Stimulated activated CD4-positive, alpha-beta T cell treated with anti-CD3 and anti-CD28 coated beads, Interleukin-2, amount 100 ng/mL, for 4 hours (primary cell): Measurements from ENCODE around the gene DISP2.

ENCODE experiments used
- DNase-seq: peaks from one replicate; pipeline ENCODE4 v3.0.0-alpha.2; 2020; ENCODE audit warnings: low read depth

The DISP2 gene

DNA sequence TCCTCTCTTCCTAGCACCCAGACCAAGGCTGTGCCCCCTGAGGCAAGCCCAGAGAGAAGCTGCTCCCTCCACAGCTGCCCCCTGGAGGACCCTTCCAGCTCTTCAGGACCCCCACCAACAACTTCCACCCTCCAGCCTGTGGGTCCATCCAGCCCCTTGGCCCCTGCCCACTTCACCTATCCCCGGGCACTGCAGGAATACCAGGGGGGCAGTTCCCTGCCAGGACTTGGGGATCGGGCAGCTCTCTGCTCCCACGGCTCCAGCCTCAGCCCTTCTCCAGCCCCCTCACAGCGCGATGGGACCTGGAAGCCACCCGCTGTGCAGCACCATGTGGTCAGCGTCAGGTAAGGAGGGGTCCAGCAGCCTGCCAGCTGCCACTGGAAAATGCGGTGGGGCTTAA lies 5.6 kb downstream of the DISP2 start:
- DNase-seq: no peak

DNA sequence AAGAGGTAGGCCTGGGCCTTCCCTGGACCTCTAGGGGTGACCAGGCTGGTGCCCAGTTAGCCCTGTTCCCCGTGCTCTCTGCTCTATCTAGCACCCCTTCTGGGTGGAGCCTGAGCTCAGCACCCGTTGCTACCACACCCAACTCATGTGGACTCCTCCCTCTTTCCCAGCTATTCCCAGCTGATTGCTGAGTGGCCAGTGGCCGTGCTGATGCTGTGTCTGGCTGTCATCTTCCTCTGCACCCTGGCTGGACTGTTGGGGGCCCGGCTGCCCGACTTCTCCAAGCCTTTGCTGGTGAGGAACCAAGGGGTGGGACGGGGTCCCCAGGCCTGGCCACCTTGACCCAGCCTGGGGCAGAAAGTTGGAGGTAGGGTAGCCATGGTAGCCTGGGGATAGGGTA lies 6.2 kb downstream of the DISP2 start:
- no peak for DNase-seq

DNA sequence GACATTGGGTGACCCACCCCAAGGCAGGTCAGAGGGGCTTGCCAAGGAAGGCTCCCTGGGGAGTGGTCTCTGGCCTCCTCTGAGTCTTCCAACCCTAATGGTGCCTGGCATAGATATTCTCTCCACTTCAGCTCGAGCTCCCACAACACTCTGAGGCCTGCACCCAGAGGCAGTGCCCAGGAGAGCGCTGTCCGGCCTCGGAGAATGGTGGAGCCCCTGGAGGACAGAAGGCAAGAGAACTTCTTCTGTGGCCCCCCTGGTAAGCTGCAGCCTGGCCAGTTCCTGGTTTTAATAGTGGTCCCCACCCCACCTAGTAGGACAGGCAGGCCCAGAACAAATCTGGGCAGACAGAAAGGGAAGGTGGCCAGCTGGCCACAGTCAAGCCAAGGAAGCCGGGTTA lies 7.0 kb downstream of the DISP2 start:
- no peak for DNase-seq

DNA sequence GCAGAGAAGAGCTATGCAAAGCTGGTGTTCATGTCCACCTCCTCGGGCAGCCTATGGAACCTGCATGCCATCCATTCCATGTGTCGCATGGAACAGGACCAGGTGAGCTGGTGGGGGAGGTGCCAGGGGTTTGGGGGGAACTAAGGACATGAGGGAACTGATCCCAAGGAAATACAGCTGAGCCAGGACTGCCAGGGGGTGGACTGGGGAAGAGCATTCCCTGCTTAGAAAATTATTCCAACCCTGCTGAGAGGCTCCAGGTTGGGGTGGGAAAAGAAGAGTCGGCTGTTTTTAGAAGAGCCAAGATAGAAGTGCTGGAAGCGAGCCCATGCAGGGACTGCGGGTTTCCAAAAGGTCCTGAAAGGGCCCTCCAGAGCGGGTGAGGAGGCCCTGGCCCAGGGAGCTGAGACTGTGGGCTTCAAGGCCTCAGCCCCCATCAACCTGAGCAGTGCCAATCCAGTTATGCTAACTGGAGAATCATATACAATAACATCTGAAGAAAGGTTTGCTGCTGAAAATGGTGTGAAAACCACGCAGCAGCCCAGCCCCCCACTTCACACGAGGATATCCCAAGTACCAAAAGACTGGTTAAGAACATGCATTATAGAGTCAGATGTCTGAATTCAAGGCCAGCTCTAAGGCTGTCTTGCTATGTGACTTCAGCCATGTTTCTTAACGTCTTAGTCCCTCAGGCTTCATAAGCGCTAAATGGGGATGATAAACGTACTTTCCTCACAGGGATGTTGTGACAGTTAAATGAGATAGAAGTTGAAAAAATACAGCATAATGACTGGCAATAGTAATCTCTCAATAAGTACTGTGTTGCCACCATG lies 7.8 kb downstream of the DISP2 start:
- no peak for DNase-seq

DNA sequence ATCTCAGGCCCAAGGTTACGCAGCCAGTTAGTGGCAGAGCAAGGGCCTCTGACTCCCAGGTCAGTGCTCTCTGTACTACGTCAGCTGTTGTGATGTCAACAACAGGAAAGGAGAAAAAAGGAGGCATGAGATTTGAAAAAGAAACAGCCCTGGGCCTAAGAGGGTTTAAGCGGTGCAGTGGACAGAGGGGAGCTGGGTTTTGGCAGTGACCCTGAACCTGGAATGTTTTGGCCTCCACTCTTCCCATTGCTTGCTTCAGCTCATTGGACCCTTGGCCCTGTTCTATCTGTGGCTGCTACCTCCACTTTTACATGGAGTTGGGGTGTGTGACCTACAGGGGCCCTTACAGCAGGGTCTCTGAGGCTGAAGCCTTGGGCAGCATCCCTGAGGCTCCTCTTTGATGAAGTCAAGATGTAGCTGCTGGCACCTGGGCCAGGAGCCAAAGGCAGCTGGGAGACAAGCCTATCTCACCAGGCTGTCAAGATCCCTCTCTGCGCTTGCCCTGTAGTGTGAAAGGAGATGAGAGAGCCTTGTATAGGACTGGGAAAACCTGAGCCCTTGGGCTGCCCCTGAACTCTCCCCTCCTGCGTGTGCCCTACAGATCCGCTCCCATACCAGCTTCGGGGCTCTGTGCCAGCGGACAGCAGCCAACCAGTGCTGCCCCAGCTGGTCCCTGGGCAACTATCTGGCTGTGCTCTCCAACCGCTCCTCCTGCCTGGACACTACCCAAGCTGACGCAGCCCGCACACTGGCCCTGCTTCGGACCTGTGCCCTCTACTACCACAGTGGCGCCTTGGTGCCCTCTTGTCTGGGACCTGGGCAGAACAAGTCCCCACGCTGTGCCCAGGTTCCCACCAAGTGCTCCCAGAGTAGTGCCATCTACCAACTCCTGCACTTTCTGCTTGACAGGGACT lies 8.7 kb downstream of the DISP2 start:
- no peak for DNase-seq

DNA sequence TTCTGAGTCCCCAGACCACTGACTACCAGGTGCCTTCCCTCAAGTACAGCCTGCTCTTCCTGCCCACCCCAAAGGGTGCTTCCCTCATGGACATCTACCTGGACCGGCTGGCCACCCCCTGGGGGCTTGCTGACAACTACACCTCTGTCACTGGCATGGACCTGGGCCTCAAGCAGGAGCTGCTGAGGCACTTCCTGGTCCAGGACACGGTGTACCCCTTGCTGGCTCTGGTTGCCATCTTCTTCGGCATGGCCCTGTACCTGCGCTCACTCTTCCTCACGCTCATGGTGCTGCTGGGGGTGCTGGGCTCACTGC lies 9.3 kb downstream of the DISP2 start:
- no peak for DNase-seq

DNA sequence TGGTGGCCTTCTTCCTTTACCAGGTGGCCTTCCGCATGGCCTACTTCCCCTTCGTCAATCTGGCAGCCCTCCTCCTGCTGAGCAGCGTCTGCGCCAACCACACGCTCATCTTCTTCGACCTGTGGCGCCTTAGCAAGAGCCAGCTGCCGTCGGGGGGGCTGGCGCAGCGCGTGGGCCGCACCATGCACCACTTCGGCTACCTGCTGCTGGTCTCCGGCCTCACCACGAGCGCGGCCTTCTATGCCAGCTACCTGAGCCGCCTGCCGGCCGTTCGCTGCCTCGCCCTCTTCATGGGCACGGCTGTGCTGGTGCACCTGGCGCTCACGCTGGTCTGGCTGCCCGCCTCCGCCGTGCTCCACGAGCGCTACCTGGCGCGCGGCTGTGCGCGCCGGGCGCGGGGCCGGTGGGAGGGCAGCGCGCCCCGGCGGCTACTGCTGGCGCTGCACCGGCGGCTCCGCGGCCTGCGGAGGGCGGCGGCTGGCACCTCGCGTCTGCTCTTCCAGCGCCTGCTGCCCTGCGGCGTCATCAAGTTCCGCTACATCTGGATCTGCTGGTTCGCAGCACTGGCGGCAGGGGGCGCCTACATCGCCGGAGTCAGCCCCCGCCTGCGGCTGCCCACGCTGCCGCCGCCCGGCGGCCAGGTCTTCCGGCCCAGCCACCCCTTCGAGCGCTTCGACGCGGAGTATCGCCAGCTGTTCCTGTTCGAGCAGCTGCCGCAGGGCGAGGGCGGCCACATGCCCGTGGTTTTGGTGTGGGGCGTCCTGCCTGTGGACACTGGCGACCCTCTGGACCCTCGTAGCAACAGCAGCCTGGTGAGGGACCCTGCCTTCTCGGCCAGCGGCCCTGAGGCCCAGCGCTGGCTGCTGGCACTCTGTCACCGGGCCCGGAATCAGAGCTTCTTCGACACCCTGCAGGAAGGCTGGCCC lies 9.9 kb downstream of the DISP2 start:
- peak; percentile 84 for DNase-seq

DNA sequence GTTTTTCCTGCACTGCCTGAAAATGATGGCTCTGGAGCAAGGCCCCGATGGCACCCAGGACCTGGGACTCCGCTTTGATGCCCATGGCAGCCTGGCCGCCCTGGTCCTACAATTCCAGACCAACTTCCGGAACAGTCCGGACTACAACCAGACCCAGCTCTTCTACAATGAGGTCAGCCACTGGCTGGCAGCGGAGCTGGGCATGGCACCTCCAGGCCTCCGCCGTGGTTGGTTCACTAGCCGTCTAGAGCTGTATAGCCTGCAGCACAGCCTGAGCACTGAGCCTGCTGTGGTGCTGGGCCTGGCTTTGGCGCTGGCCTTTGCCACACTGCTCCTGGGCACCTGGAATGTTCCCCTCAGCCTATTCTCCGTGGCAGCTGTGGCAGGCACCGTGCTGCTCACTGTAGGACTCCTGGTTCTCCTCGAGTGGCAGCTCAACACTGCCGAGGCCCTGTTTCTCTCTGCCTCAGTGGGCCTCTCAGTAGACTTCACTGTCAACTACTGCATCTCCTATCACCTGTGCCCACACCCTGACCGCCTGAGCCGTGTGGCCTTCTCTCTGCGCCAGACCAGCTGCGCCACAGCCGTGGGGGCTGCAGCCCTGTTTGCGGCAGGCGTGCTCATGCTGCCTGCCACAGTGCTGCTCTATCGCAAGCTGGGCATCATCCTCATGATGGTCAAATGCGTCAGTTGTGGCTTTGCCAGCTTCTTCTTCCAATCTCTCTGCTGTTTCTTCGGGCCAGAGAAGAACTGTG lies 10.9 kb downstream of the DISP2 start:
- no peak for DNase-seq

DNA sequence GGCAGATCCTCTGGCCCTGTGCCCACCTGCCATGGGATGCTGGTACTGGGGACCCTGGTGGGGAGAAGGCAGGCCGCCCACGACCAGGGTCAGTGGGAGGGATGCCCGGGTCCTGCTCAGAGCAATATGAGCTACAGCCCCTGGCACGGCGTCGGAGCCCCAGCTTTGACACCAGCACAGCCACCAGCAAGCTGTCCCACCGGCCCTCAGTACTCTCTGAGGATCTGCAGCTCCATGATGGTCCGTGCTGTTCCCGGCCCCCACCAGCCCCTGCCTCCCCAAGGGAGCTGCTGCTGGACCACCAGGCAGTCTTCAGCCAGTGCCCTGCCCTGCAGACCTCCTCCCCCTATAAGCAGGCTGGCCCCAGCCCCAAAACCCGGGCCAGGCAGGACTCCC lies 11.5 kb downstream of the DISP2 start:
- no peak for DNase-seq

DNA sequence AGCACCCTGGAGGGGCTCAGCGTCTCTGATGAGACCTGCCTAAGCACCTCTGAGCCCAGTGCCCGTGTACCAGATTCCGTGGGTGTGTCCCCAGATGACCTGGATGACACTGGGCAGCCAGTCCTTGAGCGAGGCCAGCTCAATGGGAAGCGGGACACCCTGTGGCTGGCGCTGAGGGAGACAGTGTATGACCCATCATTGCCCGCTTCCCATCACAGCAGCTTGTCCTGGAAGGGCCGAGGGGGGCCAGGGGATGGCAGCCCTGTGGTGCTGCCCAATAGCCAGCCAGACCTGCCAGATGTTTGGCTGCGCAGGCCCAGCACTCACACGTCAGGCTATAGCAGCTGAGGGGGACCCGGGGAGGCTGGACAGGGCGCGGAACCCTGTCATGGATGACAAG lies 12.0 kb downstream of the DISP2 start:
- no peak for DNase-seq

DNA sequence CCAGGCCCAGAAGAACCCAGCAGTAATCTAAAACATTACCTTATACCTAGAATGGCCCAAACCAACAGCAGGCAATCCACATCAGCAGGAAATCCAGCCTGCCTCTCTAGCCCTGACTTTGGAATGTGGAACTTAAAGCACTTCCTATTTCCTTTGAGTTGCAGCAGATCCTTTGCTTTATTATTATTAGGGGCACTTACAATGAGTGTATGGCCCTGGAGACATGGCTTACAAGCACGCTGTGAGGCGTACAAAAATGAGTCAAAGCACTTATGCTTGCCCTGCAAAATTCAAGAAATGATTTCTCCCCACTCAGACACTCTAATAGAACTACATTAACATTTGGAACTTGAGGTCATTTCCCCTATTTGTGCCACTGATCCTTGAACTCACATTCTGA lies 15.0 kb downstream of the DISP2 start:
- no peak for DNase-seq

DNA sequence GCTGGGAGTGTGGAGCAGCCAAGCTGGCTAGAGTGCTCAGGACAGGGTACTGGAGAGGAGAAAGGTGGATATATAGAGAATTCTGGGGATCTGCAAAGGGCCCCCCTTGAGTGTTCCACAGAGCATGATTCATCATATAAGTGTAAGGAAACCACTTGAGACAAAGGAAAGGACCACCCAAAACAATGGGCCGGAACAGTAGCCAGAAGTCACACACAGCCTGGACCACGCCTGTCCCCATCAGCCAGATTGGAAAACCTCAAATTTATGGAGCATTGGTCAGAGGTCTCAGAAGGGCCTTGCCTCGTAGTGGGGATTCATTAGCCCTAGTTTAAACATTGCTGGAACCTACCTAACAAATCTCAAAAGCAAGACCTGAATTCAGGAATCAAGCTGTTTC lies 19.6 kb downstream of the DISP2 start:
- DNase-seq: no peak

DNA sequence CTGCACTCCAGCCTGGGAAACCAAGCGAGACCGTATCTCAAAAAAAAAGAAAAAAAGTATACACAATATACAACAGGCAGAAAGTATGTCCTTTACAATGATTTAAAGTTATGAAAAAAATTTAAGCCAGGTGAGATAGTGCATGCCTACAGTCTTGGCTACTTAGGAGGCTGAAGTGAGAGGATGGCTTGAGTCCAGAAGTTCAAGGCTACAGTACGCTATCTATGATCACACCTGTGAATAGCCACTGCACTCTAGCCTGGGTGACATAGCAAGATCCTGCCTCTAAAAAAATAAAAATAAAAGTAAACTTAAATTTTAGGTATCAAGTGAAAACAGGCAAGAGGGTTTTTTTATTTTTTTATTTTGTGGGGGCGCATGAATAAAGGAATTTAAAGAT lies 21.4 kb downstream of the DISP2 start:
- no peak for DNase-seq

DNA sequence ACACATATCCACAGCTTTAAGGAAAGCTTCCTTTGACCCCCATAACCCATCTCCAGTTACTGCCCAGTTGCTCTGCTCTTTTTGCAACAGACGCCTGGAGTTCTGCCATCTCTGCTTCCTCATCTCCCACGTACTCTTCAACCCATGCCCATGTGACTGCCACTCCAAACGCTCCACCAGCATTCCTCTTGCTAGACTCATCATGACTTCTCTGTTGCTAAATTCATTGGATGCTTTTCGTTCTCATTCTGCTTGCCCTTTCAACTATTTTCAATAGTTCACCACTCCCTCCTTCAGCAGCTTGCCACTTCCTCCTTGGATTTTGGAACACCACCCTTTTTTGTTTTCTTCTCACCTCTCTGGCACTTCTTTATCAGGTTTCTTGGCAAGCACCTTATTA lies 21.8 kb downstream of the DISP2 start:
- no peak for DNase-seq

DNA sequence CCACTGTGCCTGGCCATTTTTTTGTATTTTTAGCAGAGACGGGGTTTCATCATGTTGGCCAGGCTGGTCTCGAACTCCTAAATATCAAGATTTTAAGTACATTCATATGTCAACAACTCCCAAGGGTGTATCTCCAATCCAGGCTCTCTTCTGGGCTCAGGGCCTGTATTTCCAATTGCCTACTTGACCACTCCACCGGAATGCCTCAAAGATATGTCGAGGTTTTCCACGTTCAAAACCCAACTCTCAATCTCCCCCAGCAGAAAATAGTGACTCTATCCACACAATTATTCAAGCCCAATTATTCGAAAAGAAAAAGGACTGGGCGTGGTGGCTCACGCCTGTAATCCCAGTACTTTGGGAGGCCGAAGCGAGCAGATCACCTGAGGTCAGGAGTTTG lies 22.6 kb downstream of the DISP2 start:
- no peak for DNase-seq

DNA sequence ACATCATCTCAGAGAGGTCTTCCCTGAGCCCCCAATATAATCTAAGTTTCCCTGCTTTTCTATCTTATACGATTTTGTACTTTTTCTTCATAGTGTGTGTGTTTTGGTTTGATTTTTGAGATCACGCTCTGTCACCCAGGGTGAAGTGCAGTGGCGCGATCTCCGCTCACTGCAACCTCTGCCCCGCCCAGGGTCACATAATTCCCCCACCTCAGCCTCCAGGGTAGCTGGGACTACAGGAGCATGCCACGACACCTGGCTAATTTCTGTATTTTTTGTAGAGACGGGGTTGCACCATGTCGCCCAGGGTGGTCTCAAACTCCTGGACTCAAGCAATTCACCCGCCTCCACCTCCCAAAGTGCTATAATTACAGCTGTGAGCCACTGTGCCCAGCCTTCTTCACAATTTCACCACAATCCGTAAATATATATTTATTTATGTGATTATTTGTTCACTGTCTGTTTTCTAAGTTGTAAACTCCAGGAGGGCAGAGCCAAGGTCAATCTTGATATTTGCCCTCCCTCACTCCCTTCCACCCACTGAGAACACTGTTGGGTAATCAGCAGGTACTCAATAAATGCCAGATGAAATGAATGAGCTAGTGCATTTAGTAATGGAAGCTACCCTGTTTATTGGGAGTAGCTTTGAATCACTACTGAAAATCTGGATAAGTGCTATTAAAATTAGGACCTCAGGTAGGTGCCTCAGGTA lies 24.0 kb downstream of the DISP2 start:
- no peak for DNase-seq

DNA sequence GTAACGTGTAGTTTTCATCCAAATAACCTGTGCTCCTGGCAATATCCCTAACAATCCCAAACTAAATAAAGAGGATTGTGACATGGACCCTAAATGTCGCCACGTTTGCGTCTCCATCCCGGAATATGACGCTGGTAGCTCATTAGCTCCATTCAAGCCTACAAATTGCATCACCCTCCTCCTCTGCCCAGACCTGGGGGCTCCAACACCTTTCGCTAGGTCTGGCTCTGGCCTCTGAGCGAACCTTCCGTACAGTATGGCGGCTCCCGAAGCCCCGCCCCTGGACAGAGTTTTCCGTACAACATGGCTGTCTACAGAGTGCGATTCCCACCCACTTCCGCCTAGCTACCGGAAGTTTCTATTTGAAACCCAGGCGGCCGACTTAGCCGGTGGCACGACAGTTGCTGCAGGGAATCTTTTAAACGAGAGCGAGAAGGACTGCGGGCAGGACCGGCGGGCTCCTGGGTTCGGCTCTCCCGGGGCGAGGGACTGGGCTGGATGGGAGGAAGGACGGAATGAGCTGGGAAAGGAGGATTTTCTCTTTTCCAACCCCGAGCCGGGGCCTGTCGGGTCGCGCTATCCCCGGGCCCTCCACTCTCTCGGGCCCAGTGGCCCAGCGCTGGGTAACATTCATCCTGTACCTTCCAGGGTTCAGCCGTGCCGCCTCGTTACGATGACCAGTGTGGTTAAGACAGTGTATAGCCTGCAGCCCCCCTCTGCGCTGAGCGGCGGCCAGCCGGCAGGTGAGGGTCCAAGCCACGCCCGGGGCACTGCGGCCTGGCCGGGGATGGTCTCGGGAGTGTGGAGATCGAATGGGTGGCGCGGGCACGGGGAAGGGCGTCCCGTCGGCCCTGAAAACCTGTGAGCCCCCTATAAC lies 24.8 kb downstream of the DISP2 start, which contains the start of gene KNSTRN:
KNSTRN (plus strand) TSS at position 142 of the 877 bp plus-strand sequence; CDS start at position 257, 115 bp downstream.
- DNase-seq: peak; percentile 89

DNA sequence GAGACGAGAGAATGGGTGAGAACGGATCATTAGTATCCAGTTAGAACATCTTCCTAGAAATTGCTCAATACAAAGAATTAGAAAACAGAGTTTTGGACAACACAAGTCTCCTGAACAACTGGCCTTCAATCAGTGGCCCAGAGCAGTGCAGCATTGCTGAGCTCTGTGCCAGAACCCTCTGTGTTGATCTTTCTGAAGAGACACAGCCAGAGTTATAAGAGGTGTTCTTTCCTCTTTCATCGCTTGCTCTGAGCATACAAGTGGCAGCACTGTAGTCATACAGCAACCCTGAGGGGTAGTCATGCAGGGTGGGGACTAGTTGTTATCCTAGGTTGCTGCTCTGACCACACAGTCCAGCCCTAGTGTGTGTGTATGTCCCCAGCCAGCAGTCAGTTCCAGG lies 28.5 kb downstream of the DISP2 start:
- no peak for DNase-seq

DNA sequence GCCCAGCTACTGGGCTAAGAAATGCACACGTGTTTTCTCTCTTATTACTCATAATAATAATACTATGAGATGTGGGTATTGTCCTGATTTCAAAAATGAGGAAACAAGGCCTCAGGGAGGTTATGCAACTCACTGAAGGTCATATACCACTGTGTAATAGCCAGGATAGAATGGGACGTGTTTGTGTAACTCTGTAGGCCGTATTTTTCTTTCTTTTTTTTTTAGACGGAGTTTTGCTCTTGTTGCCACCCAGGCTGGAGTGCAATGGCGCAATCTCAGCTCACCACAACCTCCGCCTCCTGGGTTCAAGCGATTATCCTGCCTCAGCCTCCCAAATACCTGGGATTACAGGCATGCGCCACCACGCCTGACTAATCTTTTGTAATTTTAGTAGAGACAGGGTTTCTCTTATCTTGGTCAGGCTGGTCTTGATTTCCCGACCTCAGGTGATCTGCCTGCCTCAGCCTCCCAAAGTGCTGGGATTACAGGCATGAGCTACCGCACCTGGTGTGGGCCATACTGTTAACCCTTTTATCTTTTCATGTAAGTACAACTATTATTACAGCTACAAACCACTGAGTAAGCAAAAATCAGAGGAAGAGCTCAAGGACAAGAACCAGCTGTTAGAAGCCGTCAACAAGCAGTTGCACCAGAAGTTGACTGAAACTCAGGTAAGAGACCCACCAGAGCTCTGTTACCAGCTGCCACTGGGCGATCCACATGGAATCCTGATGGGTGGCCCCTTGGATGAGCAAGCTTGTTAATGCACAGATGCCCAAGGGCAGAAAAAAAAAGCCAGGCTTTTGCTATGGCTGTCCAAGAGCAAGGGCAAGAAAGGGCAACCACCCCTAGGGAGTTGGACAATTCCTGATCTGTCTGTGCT lies 31.2 kb downstream of the DISP2 start:
- DNase-seq: no peak
